ENCODE measurements around the gene NUBP2.

NUBP2 gene

DNA sequence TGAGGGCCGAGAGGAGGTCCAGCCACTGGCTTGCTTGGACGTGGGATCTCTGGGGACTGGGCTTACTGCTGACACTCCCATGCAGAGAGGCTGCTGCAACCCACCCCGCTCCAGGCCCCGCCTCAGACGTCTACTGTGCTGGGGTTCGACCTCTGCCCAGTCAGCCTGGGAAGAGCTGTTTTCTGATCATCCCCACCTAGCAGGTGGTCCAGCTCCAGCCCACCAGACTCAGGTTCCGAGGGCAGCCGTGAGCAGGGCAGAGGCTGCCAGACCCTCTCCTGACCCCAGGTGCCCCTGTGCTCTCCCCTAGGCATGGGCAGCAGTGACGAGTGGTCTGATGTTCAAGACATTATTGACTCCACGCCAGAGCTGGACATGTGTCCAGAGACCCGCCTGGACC, 34.8 kb upstream of the NUBP2 start:
- TF ChIP-seq, protein P1, sequence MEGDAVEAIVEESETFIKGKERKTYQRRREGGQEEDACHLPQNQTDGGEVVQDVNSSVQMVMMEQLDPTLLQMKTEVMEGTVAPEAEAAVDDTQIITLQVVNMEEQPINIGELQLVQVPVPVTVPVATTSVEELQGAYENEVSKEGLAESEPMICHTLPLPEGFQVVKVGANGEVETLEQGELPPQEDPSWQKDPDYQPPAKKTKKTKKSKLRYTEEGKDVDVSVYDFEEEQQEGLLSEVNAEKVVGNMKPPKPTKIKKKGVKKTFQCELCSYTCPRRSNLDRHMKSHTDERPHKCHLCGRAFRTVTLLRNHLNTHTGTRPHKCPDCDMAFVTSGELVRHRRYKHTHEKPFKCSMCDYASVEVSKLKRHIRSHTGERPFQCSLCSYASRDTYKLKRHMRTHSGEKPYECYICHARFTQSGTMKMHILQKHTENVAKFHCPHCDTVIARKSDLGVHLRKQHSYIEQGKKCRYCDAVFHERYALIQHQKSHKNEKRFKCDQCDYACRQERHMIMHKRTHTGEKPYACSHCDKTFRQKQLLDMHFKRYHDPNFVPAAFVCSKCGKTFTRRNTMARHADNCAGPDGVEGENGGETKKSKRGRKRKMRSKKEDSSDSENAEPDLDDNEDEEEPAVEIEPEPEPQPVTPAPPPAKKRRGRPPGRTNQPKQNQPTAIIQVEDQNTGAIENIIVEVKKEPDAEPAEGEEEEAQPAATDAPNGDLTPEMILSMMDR (IDR thresholded peaks at IDR 0.05; ENCODE audit: low read depth, low read length, missing control alignments) = no peak
- H3K4me3 ChIP-seq (ENCODE audit: low read depth, low read length) = no peak overlapping the region
- DNase-seq (ENCODE audit: low read depth) = no peak
- in situ Hi-C loops (cut with HindIII; ENCODE audit: low sequenced_read_pairs) = loop anchor here (10.0 kb wide), 1 partner anchor 63 kb away; no protein-coding TSS in a partner anchor

DNA sequence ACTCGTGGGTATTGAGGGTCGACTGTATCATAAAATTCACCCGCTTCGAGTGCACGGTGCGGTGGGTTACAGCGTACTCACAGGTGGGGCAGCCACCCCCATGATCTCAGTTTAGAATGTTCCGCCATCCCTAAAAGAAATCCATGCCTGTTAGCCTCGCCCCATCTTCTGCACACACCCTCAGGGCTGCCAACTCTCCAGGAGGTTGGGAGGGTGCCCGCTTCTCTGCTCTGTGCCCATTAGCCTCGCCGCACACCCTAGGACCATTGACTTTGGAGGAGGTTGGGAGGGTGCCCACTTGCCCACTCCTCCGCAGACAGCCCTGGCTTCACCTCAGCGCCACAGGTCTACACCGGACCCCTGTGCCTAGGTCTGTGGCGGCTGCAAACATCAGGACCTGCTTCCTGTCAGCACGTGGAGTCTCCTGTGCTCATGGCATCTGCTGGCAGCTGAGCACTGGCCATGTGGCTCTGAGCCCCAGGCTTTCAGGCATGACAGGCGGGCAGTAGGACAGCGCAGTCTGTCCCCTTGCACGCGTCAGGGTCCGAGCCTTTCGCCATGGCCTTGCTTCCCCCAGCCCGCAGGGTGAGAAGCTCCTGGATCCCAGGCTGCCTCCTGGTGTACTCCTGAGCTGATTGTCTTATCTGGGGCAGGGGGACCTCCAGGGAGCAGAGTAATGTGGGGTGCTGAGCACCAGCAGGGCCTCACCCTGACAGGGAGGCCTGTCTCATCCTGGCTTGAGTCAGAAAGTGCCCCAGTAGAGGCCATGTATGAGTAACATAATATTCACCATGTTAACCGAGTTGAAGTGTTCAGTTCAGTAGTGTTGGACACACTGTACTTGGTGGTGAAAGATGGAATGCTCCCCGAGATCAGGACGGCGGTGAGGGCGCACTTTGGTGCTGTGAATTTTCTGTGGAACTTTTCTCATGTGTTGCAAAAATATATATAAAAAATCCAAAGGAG, 33.3 kb upstream of the NUBP2 start:
- TF ChIP-seq, protein P1 (IDR thresholded peaks at IDR 0.05; ENCODE audit: low read depth, low read length, missing control alignments) = no peak
- in situ Hi-C loops (cut with HindIII; ENCODE audit: low sequenced_read_pairs) = loop anchor here (10.0 kb wide), 1 partner anchor 65 kb away; no protein-coding TSS in a partner anchor
- no peak for DNase-seq (ENCODE audit: low read depth)
- H3K4me3 ChIP-seq (ENCODE audit: low read depth, low read length) = no peak overlapping the region

DNA sequence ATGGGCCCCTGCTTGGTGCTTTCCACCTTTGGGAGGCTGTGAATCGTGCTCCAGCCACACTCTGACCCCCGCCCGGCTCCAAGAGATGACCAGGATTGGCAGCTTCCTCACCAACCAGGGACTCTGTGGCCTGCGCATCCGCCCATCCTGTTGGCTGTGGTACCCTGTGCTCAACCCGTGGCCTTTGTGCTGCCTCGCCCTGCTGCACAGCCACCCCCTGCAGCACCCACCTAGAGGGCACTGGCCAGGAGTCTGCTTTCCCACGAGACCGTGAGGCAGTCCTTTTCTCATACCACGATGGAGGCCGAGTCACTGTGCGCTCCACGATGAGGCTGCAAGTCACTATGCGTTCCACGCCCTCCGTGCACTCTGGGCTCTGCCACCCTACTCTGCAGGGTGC, 30.8 kb upstream of the NUBP2 start:
- no peak for DNase-seq (ENCODE audit: low read depth)
- no peak overlapping the region for H3K4me3 ChIP-seq (ENCODE audit: low read depth, low read length)
- in situ Hi-C loops (cut with HindIII; ENCODE audit: low sequenced_read_pairs) = no loop called here
- TF ChIP-seq, protein P1 (IDR thresholded peaks at IDR 0.05; ENCODE audit: low read depth, low read length, missing control alignments) = no peak

DNA sequence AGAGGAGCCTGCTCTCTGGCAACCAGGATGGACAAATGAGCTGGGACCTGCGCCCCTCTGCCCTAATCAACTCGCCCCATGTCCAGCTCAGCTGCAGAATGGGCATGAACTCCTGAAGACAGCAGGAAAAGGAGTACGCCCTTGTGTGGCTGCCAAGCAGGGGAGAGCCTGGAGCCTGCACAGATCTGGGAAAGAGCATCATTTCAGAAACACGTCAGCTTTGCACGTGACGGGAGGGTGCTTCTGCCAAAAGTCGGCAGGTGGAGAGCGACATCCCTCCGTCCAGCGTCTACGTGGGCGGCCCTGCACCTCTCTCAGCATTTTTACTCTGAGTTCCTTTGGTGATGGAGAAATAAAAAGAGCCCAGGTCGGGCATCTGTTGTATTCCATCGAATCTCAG, 29.9 kb upstream of the NUBP2 start:
- H3K4me3 ChIP-seq (ENCODE audit: low read depth, low read length) = no peak overlapping the region
- in situ Hi-C loops (cut with HindIII; ENCODE audit: low sequenced_read_pairs) = no loop called here
- no peak for DNase-seq (ENCODE audit: low read depth)
- TF ChIP-seq, protein P1 (IDR thresholded peaks at IDR 0.05; ENCODE audit: low read depth, low read length, missing control alignments) = no peak

DNA sequence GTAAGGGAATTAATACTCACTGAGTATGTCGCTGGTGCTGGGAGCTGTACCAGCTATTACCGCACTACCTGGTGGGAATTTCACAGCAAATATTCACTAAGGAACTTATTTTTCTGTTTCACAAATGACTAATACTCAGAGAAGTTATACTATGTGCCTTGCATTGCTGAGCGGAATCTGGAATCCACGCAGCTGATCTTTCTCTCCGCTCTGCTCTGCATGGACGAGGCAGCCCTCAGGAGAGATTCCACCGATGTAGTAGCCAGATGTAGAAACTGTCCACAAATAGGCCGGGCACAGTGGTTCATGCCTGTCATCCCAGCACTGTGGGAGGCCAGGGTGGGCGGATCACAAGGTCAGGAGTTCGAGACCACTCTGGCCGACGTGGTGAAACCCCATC, 28.6 kb upstream of the NUBP2 start:
- DNase-seq (ENCODE audit: low read depth) = no peak
- in situ Hi-C loops (cut with HindIII; ENCODE audit: low sequenced_read_pairs) = no loop called here
- TF ChIP-seq, protein P1 (IDR thresholded peaks at IDR 0.05; ENCODE audit: low read depth, low read length, missing control alignments) = no peak
- no peak overlapping the region for H3K4me3 ChIP-seq (ENCODE audit: low read depth, low read length)

DNA sequence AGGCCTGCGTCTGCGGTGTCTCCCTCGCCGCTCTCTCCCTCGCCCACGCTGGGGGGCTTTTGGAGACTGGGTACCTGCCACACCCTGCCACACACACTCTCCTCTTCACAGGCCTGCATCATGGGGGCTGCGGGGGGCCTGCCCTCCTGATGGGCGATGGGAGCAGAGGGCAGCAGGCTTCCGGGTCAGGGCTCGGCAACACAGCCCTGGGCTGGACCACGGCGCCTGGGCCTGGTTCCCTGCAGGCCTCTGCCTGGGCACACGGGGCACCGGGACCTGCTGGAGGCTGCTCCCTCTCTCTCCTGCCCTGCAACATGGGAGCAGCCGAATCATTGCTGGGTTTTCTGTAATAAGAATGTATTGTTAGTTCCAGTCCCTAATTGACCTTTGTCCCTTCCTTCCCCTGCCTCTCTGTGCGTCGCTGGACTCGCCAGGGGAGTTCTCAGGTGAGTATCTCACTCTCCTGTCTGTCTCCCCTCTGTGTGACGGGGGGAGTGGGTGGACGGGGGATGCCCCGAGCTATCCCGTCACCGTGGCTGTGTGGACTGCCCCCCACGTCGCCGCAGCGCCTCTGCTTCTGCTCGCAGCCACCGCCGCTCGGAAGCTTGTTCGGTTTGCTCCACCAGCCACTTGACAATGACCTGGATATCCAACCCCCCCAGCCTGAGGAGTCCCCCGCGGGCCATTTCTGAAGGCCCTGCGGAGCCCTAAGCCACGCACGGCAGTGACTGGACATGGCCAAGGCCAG, 24.9 kb upstream of the NUBP2 start:
- in situ Hi-C loops (cut with HindIII; ENCODE audit: low sequenced_read_pairs) = no loop called here
- no peak overlapping the region for H3K4me3 ChIP-seq (ENCODE audit: low read depth, low read length)
- no peak for DNase-seq (ENCODE audit: low read depth)

More for the DNA sequence above, 24.9 kb upstream of the NUBP2 start:
- TF ChIP-seq, protein P1 (IDR thresholded peaks at IDR 0.05; ENCODE audit: low read depth, low read length, missing control alignments) = no peak

All from astrocyte of the cerebellum (primary cell).